K562 (cell line): ENCODE results near the gene NUDT21. TPM values are rescaled to one million over a fixed set of nuclear protein-coding genes. Genes with fewer than 3 reads are reported as not detected.

ENCODE experiments used
- CTBP1 ChIP-seq: fragments of 450-650 bp; IDR thresholded peaks from 2 replicates; pipeline ENCODE4 v1.6.1; 2016; ENCODE audit warnings: borderline replicate concordance
- HDAC1 ChIP-seq, 2 experiments: fragments of 450-650 bp; IDR thresholded peaks; 2 replicates each; pipeline ENCODE4 v1.6.1; 2016 to 2017; ENCODE audit warnings: inconsistent platforms in 1 of 2, mild to moderate bottlenecking in 1 of 2, moderate library complexity in 1 of 2
- HLTF ChIP-seq: fragments of 450-650 bp; IDR thresholded peaks from 2 replicates; pipeline ENCODE4 v1.6.1; 2016
- NBN ChIP-seq: fragments of 450-650 bp; IDR thresholded peaks from 2 replicates; pipeline ENCODE4 v1.6.1; 2016; ENCODE audit warnings: low read depth, mild to moderate bottlenecking
- NCOA4 ChIP-seq: fragments of 450-650 bp; IDR thresholded peaks from 2 replicates; pipeline ENCODE4 v1.6.1; 2018; ENCODE audit warnings: mild to moderate bottlenecking; ENCODE audit not compliant: partially characterized antibody
- NR2F6 ChIP-seq: fragments of 450-650 bp; formaldehyde crosslinking; IDR thresholded peaks from 2 replicates; pipeline ENCODE4 v1.4.0; 2020; ENCODE audit warnings: mild to moderate bottlenecking
- OTX1 ChIP-seq: fragments of 450-650 bp; formaldehyde crosslinking; IDR thresholded peaks from 2 replicates; pipeline ENCODE4 v1.4.0; 2022; ENCODE audit warnings: mild to moderate bottlenecking
- POLR2AphosphoS5 ChIP-seq: IDR thresholded peaks from 2 replicates; pipeline ENCODE4 v1.6.1; 2011; ENCODE audit warnings: mild to moderate bottlenecking, low read depth, low read length, moderate library complexity; ENCODE audit not compliant: control insufficient read depth, insufficient read depth
- RBM14 ChIP-seq: fragments of 200-400 bp; formaldehyde crosslinking; IDR thresholded peaks from 2 replicates; pipeline ENCODE4 v1.6.1; 2018; ENCODE audit warnings: low read depth, mild to moderate bottlenecking, low read length, moderate library complexity, borderline replicate concordance; ENCODE audit not compliant: insufficient read depth
- SRSF9 ChIP-seq: fragments of 200-400 bp; formaldehyde crosslinking; IDR thresholded peaks from 2 replicates; pipeline ENCODE4 v1.6.1; 2017; ENCODE audit warnings: low read depth, low read length, borderline replicate concordance
- TAF15 ChIP-seq: fragments of 200-400 bp; formaldehyde crosslinking; IDR thresholded peaks from 2 replicates; pipeline ENCODE4 v1.6.1; 2017; ENCODE audit warnings: mild to moderate bottlenecking, low read depth, low read length, moderate library complexity
- U2AF2 ChIP-seq: fragments of 200-400 bp; formaldehyde crosslinking; optimal IDR thresholded peaks from 2 replicates; pipeline ENCODE3; 2017; ENCODE audit warnings: low read depth, mild to moderate bottlenecking, low read length
- ZFPM2 ChIP-seq: fragments of 250-450 bp; sonication (Bioruptor Pico); IDR thresholded peaks from 2 replicates; pipeline ENCODE4 v1.5.1; 2022; ENCODE audit warnings: mild to moderate bottlenecking
- ZKSCAN1 ChIP-seq: fragments of 150-350 bp; IDR thresholded peaks from 2 replicates; pipeline ENCODE4 v1.6.1; 2016; ENCODE audit warnings: low read depth, low read length
- ZNF274 ChIP-seq: IDR thresholded peaks from 2 replicates; pipeline ENCODE4 v1.6.1; 2011; ENCODE audit warnings: low read depth, mild to moderate bottlenecking, low read length, moderate library complexity, borderline replicate concordance
- ZNF695 ChIP-seq: fragments of 450-650 bp; formaldehyde crosslinking; IDR thresholded peaks from 2 replicates; pipeline ENCODE4 v1.4.0; 2020; ENCODE audit warnings: mild to moderate bottlenecking, moderate library complexity
- ZNF830 ChIP-seq: fragments of 250-450 bp; sonication (Bioruptor Pico); IDR thresholded peaks from 2 replicates; pipeline ENCODE4 v1.5.0; 2021; ENCODE audit warnings: mild to moderate bottlenecking
- polyA plus RNA-seq, 8 experiments: library from polyadenylated mRNA; depleted of rRNA in 4 of 8; stranded (reverse) in 5 of 8; unstranded in 3 of 8; fragments of >200 nt; fragmentation: Nextera tagmentation in 2 of 8; fragmentation: Illumina TruSeq in 1 of 8; extraction: Ambion mirVana in 2 of 8; extraction: Trizol in 1 of 8; gene quantifications; 2 replicates each; pipeline versions ENCODE4 v1.2.1 to v1.2.3, GENCODE V29; 2011 to 2014; ENCODE audit warnings: inconsistent platforms in 1 of 8, missing spikeins in 1 of 8
- total RNA-seq, 7 experiments: library from RNA; depleted of rRNA in 6 of 7; stranded (reverse); fragments of >200 nt in 6 of 7; fragmentation: Illumina TruSeq in 2 of 7; extraction: Trizol in 2 of 7; gene quantifications; 2 replicates each; pipeline versions ENCODE4 v1.2.1 to v1.2.3, GENCODE V29; 2011 to 2021; ENCODE audit warnings: low replicate concordance in 1 of 7
- TF ChIP-seq, protein P1 (sequence below): fragments of 250-450 bp; sonication (Bioruptor Pico); IDR thresholded peaks from 2 replicates; pipeline ENCODE4 v1.5.0; 2021
- TF ChIP-seq, protein P2 (sequence below): fragments of 250-450 bp; sonication (Bioruptor Pico); IDR thresholded peaks from 2 replicates; pipeline ENCODE4 v1.8.0; 2021; ENCODE audit warnings: borderline replicate concordance, mild to moderate bottlenecking, moderate library complexity; ENCODE audit not compliant: poor library complexity, severe bottlenecking
- TF ChIP-seq, protein P3 (sequence below): sonication (generic); formaldehyde crosslinking; IDR thresholded peaks from 2 replicates; pipeline ENCODE4 v1.8.0; 2023; ENCODE audit warnings: mild to moderate bottlenecking, missing genetic modification reagents
- TF ChIP-seq, protein P4 (sequence below): fragments of 450-650 bp; formaldehyde crosslinking; IDR thresholded peaks from 2 replicates; pipeline ENCODE4 v1.4.0; 2022; ENCODE audit warnings: missing genetic modification characterization
- TF ChIP-seq, protein P5 (sequence below): fragments of 450-650 bp; IDR thresholded peaks from 2 replicates; pipeline ENCODE4 v1.6.1; 2016
- TF ChIP-seq, protein P6 (sequence below): fragments of 450-650 bp; formaldehyde crosslinking; IDR thresholded peaks from 2 replicates; pipeline ENCODE4 v1.4.0; 2020; ENCODE audit warnings: mild to moderate bottlenecking

NUDT21 gene
- total and polyA plus RNA-seq, 9 of the 15 experiments (the other 6 are each of a cell fraction or from before 2014, with no cell fraction given): 62.4 to 218 (median 121) TPM

DNA sequence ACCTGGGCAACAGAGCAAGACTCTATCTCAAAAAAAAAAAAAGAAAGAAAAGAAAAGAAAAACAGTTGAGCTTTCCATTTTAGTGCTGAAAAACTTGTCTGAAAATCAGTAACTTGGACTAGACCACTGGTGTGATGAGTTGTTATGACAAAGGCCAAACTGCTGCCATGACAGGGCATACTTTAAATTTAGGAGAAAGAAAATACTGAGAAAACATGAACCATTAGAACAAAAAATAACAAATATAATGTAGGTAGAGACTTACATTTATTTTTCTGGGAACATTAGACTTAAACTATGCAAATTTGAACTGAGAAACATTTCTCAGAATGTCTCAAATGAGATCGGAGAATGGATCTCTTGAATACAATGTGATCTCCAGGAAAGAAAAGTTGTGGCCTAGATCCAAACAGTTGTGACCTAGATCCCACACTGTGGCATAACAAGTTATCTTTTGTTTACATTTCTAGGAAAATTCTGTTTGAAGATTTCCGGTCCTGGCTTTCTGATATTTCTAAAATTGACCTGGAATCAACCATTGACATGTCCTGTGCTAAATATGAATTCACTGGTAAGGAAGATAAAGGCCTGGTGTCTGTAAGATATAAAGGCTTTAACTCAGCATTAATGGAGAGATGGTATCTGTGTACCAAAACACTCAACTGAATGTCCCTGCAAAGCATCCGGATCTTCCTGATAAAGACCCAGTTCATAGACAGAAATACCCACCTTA is 11.1 kb upstream of the NUDT21 start (continued):
- TF ChIP-seq, protein P1, sequence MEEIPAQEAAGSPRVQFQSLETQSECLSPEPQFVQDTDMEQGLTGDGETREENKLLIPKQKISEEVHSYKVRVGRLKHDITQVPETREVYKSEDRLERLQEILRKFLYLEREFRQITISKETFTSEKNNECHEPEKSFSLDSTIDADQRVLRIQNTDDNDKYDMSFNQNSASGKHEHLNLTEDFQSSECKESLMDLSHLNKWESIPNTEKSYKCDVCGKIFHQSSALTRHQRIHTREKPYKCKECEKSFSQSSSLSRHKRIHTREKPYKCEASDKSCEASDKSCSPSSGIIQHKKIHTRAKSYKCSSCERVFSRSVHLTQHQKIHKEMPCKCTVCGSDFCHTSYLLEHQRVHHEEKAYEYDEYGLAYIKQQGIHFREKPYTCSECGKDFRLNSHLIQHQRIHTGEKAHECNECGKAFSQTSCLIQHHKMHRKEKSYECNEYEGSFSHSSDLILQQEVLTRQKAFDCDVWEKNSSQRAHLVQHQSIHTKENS (CRISPR knock-in tag): no peak
- no peak for TF ChIP-seq NCOA4
- TF ChIP-seq, protein P2, sequence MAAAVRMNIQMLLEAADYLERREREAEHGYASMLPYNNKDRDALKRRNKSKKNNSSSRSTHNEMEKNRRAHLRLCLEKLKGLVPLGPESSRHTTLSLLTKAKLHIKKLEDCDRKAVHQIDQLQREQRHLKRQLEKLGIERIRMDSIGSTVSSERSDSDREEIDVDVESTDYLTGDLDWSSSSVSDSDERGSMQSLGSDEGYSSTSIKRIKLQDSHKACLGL: no peak
- TF ChIP-seq, protein P3, sequence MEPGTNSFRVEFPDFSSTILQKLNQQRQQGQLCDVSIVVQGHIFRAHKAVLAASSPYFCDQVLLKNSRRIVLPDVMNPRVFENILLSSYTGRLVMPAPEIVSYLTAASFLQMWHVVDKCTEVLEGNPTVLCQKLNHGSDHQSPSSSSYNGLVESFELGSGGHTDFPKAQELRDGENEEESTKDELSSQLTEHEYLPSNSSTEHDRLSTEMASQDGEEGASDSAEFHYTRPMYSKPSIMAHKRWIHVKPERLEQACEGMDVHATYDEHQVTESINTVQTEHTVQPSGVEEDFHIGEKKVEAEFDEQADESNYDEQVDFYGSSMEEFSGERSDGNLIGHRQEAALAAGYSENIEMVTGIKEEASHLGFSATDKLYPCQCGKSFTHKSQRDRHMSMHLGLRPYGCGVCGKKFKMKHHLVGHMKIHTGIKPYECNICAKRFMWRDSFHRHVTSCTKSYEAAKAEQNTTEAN (CRISPR knock-in tag): no peak
- TF ChIP-seq NR2F6 (CRISPR knock-in tag): no peak
- TF ChIP-seq, protein P4, sequence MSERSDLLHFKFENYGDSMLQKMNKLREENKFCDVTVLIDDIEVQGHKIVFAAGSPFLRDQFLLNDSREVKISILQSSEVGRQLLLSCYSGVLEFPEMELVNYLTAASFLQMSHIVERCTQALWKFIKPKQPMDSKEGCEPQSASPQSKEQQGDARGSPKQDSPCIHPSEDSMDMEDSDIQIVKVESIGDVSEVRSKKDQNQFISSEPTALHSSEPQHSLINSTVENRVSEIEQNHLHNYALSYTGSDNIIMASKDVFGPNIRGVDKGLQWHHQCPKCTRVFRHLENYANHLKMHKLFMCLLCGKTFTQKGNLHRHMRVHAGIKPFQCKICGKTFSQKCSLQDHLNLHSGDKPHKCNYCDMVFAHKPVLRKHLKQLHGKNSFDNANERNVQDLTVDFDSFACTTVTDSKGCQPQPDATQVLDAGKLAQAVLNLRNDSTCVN (CRISPR knock-in tag): no peak
- no peak for TF ChIP-seq NBN
- no peak; the same call in 1 of the 2 replicates for TF ChIP-seq POLR2AphosphoS5
- no peak for TF ChIP-seq ZNF274
- TF ChIP-seq, protein P5, sequence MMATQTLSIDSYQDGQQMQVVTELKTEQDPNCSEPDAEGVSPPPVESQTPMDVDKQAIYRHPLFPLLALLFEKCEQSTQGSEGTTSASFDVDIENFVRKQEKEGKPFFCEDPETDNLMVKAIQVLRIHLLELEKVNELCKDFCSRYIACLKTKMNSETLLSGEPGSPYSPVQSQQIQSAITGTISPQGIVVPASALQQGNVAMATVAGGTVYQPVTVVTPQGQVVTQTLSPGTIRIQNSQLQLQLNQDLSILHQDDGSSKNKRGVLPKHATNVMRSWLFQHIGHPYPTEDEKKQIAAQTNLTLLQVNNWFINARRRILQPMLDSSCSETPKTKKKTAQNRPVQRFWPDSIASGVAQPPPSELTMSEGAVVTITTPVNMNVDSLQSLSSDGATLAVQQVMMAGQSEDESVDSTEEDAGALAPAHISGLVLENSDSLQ: peak; percentile 36; the same call in 1 of the 2 replicates
- TF ChIP-seq, protein P6, sequence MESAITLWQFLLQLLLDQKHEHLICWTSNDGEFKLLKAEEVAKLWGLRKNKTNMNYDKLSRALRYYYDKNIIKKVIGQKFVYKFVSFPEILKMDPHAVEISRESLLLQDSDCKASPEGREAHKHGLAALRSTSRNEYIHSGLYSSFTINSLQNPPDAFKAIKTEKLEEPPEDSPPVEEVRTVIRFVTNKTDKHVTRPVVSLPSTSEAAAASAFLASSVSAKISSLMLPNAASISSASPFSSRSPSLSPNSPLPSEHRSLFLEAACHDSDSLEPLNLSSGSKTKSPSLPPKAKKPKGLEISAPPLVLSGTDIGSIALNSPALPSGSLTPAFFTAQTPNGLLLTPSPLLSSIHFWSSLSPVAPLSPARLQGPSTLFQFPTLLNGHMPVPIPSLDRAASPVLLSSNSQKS (CRISPR knock-in tag): no peak
- no peak for TF ChIP-seq SRSF9
- peak; percentile 56; the same call in 1 of the 2 replicates for TF ChIP-seq CTBP1
- no peak for TF ChIP-seq RBM14
- TF ChIP-seq ZKSCAN1: no peak
- TF ChIP-seq HDAC1 (IDR thresholded peaks at IDR 0.05): peak in 1 of 2 experiments; percentile 34; a peak in 1 of 4 replicates
- no peak for TF ChIP-seq TAF15
- TF ChIP-seq OTX1 (CRISPR knock-in tag): no peak
- TF ChIP-seq ZNF695 (CRISPR knock-in tag): no peak
- no peak for TF ChIP-seq ZFPM2 (CRISPR knock-in tag)
- TF ChIP-seq HLTF: no peak
- no peak for TF ChIP-seq U2AF2
- TF ChIP-seq ZNF830 (CRISPR knock-in tag): no peak
